Transverse colon (tissue), 4 donors: ENCODE data around the gene BCOR. TPM values are rescaled to one million over a fixed set of nuclear protein-coding genes. Genes with fewer than 3 reads are reported as not detected.

Source experiments
- DNase-seq: peaks from one replicate; pipeline ENCODE4 v3.0.0-alpha.2; 2019
- H3K27ac ChIP-seq, 4 donors: fragments of 200-600 bp; sonication (generic); 2 replicates each; pipeline ENCODE4 v1.5.1; 2016 to 2018; ENCODE audit warnings: inconsistent platforms in 4 of 4
- H3K27me3 ChIP-seq: fragments of 200-600 bp; sonication (generic); 2 replicates; pipeline ENCODE4 v1.5.1; 2017; ENCODE audit warnings: inconsistent platforms
- H3K36me3 ChIP-seq, 4 donors: fragments of 200-600 bp; sonication (generic); 2 replicates each; pipeline ENCODE4 v1.5.1; 2017 to 2019; ENCODE audit warnings: inconsistent platforms in 4 of 4
- H3K4me1 ChIP-seq, 4 donors: fragments of 200-600 bp; sonication (generic); 2 replicates each; pipeline ENCODE4 v1.5.1; 2017 to 2020; ENCODE audit warnings: inconsistent platforms in 4 of 4
- H3K4me3 ChIP-seq, 4 donors: fragments of 200-600 bp; sonication (generic); 1 replicate in 1 of 4; 2 replicates in 3 of 4; pipeline versions ENCODE4 v1.5.1 to v1.6.1; 2017 to 2019; ENCODE audit warnings: inconsistent platforms in 4 of 4
- H3K9me3 ChIP-seq, 2 donors: fragments of 200-600 bp; sonication (generic); 2 replicates each; pipeline ENCODE4 v1.5.1; 2017 to 2019; ENCODE audit warnings: inconsistent platforms in 2 of 2
- EP300 ChIP-seq: sonication (generic); formaldehyde crosslinking; IDR thresholded peaks from one replicate; pipeline ENCODE4 v1.6.1; 2017; ENCODE audit warnings: antibody characterized with exemption, low read depth
- POLR2A ChIP-seq: fragments of 450-650 bp; IDR thresholded peaks from one replicate; pipeline ENCODE4 v1.6.1; 2016; ENCODE audit warnings: antibody characterized with exemption, mild to moderate bottlenecking, moderate library complexity
- POLR2AphosphoS5 ChIP-seq, 3 donors: sonication (generic); formaldehyde crosslinking; IDR thresholded peaks; one replicate each; pipeline ENCODE4 v1.6.1; 2016; ENCODE audit warnings: antibody characterized with exemption in 3 of 3
- WGBS, 2 donors: methylation state at CpG; one replicate each; pipeline ENCODE4 v1.1.5; 2018; ENCODE audit warnings: low coverage in 1 of 2; 5-methylcytosine and 5-hydroxymethylcytosine counted together
- in situ Hi-C, 4 donors: fragments of 200-750 bp; cut with MboI; loops; one replicate each; pipeline versions ENCODE4 v1.15.0 to v1.15.1; 2017; ENCODE audit warnings: low sequenced_read_pairs in 3 of 4, low pct_ligation_motif_present in 1 of 4, low pct_unique_long_range_greater_than_20kb in 1 of 4
- intact Hi-C: fragments of 100-400 bp; cut with DNase I; formaldehyde crosslinking; loops from one replicate; pipeline ENCODE4 v1.15.1; 2023; ENCODE audit warnings: low total_unique reads
- total RNA-seq, 4 donors: library from RNA; depleted of rRNA; stranded (reverse); fragments of >200 nt; gene quantifications; one replicate each; pipeline ENCODE4 v1.1.0, GENCODE V29; 2016
- TF ChIP-seq, protein P1 (sequence below), 5 experiments: fragments of 200-600 bp in 3 of 5; fragments of 450-650 bp in 2 of 5; sonication (generic) in 3 of 5; IDR thresholded peaks; 1 replicate in 2 of 5; 2 replicates in 3 of 5; pipeline ENCODE4 v1.5.1; 2016 to 2017; ENCODE audit warnings: antibody characterized with exemption in 5 of 5, inconsistent platforms in 3 of 5, mild to moderate bottlenecking in 2 of 5, moderate library complexity in 1 of 5

BCOR gene
- total RNA-seq, 4 donors from 2014 or later: 17.9 to 27.8 (median 20.4) TPM

DNA sequence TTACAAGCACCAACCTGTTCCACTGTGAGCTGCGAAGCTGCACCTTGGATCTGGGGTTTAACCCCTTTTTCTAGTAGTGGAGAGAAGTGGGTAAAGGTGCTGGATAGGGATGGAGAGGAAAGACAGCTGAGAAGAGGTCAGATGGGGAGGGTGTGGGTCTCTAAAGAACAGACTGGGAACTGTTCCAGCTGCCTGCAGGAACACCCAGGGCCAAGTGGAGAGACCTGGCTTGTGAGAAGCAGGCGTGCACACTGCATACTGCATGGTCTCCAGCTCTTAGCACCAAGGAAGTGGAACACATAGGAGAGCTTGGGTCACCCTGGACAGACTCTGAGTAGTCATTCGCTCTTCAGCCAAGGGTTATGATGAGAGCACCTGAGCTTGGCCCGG lies 16.1 kb downstream of the BCOR start:
- Histone ChIP-seq H3K9me3 (no peaks in the 10 kb centered on the region), H3K4me1 (peaks cover 16 to 55% (median 39%) of the 10 kb centered on the region in 4 donors), H3K36me3 (no peaks in the 10 kb centered on the region), H3K27me3 (no peaks in the 10 kb centered on the region), H3K27ac (no peak overlapping the region), H3K4me3 (no peak overlapping the region)
- in situ Hi-C loops (loop anchor here in 1 of 4 donors (10.0 kb wide), 1 partner anchor 47 kb away; no protein-coding TSS in a partner anchor), intact Hi-C loops (no loop called here)
- 50% methylated on average over 4 of the region's 4 CpGs; no CpG with 5 or more reads in 1 of the 2 donors for WGBS, 2 donors
- TF ChIP-seq POLR2AphosphoS5 (IDR thresholded peaks at IDR 0.05) (no peak), EP300 (no peak), POLR2A (no peak)
- TF ChIP-seq, protein P1, sequence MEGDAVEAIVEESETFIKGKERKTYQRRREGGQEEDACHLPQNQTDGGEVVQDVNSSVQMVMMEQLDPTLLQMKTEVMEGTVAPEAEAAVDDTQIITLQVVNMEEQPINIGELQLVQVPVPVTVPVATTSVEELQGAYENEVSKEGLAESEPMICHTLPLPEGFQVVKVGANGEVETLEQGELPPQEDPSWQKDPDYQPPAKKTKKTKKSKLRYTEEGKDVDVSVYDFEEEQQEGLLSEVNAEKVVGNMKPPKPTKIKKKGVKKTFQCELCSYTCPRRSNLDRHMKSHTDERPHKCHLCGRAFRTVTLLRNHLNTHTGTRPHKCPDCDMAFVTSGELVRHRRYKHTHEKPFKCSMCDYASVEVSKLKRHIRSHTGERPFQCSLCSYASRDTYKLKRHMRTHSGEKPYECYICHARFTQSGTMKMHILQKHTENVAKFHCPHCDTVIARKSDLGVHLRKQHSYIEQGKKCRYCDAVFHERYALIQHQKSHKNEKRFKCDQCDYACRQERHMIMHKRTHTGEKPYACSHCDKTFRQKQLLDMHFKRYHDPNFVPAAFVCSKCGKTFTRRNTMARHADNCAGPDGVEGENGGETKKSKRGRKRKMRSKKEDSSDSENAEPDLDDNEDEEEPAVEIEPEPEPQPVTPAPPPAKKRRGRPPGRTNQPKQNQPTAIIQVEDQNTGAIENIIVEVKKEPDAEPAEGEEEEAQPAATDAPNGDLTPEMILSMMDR (IDR thresholded peaks at IDR 0.05): no peak
- DNase-seq: no peak

DNA sequence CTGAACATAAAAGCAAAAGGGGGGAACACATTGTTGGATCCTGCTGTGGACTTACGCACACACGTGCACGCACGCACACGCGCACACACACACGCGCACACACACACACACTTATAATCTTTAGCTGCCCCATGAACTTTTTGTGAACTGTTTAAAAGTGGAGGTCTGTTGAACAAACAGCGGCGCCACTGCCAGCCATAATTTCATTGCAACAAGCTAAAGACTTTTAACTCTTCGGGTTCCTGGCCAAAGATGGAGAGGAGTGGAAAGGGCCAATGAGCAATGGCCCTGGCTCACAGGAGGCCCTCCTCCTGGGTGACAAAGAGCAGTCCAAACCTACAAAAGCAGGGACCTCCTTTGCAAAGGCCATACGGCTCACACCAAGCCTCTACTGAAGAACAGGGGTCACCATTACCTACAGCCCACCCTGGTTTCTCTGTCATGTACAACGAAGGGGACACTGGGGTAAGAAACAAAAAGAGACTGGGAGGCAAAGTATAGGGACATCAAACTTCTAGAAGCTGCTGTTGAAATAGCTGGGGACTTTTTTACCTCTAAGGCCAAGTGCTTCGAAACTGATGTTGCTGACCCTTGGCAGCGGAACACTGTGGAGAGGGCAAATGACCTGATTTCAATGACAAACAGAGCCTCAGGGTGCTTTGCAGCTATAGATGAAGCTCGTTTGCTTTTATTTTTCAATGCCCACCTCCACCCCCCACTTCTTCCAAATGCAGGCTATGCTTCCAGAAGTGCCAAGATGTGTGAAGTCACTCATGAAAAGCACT lies 16.7 kb downstream of the BCOR start:
- Histone ChIP-seq H3K4me1 (peaks cover 16 to 51% (median 37%) of the 10 kb centered on the region in 4 donors), H3K9me3 (no peaks in the 10 kb centered on the region), H3K27me3 (no peaks in the 10 kb centered on the region), H3K36me3 (no peaks in the 10 kb centered on the region), H3K27ac (no peak overlapping the region), H3K4me3 (no peak overlapping the region)
- TF ChIP-seq POLR2AphosphoS5 (IDR thresholded peaks at IDR 0.05) (no peak), EP300 (no peak), POLR2A (no peak)
- TF ChIP-seq, protein P1 (IDR thresholded peaks at IDR 0.05): no peak
- in situ Hi-C loops (loop anchor here in 1 of 4 donors (10.0 kb wide), 1 partner anchor 46 kb away; no protein-coding TSS in a partner anchor), intact Hi-C loops (no loop called here)
- no peak for DNase-seq
- 17 to 68% methylated on average over 2 to 16 of the region's 16 CpGs for WGBS, 2 donors

DNA sequence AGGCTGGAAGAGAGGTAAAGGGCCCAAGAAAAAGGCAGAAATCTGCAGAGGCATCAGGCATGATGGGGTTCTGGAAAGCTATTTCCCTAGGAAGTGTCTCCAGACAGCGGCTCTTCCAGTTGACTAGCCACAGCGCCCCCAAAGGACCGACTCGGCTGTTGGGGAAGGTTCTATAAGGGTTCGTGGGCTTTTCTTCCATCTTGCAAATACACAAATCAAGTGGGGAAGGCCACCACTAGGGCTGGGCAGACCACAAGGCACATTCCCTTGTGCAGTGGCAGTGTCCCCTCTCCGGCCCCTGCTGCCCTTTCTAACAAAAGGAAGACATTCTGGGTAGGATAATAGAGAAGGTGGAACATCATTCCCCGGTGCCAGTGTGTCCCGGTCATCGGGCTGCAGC lies 18.2 kb downstream of the BCOR start:
- 81% methylated on average over 9 of the region's 9 CpGs; no CpG with 5 or more reads in 1 of the 2 donors for WGBS, 2 donors
- in situ Hi-C loops (no loop called here), intact Hi-C loops (no loop called here)
- Histone ChIP-seq H3K36me3 (no peaks in the 10 kb centered on the region), H3K27me3 (no peaks in the 10 kb centered on the region), H3K4me1 (peaks cover 10 to 36% (median 24%) of the 10 kb centered on the region in 4 donors), H3K4me3 (no peak overlapping the region), H3K9me3 (no peaks in the 10 kb centered on the region), H3K27ac (no peak overlapping the region)
- TF ChIP-seq POLR2A (no peak), POLR2AphosphoS5 (IDR thresholded peaks at IDR 0.05) (no peak), EP300 (no peak)
- TF ChIP-seq, protein P1 (IDR thresholded peaks at IDR 0.05): no peak
- DNase-seq: no peak

DNA sequence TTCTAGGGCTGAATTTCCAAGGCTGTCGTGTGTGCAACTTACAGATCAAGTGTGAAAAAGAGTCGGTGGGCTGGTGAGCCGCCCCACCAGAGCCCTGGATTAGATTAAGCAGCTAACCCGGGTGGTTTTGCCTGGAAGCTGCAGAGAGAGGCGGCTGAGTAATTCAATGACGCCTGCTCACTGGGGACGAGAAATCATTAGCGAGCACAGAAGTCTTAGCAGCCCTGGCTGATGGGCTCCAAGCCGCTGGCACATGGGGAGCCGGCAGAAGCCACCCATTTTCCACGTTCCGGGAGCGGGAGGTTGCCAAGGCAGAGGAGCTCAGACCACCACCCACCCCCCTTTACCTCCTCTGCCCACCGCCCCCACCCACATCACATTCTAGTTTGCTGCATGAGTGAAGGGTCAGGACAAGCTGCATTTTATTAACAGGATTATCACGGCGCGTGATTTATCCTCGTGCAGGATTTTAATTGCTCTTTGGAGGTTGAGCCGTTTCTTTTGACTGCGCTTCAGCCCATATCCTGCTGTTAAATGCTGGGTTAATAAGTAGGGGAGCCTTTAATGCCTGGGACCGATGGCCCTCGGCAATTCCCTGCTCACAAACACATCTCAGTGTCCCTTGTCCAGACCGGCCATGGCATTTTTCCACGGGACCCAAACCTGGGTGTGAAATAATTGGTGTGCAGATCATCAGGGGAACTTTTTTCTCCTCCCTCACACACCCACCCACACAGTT lies 19.1 kb downstream of the BCOR start:
- TF ChIP-seq, protein P1 (IDR thresholded peaks at IDR 0.05): no peak
- TF ChIP-seq EP300: no peak
- TF ChIP-seq POLR2A: no peak
- TF ChIP-seq POLR2AphosphoS5 (IDR thresholded peaks at IDR 0.05): no peak
- H3K36me3 ChIP-seq: no peaks in the 10 kb centered on the region
- no peak overlapping the region for H3K4me3 ChIP-seq
- WGBS, 2 donors: 71% methylated on average over 24 of the region's 24 CpGs; no CpG with 5 or more reads in 1 of the 2 donors
- H3K4me1 ChIP-seq: peaks cover 6 to 27% (median 15%) of the 10 kb centered on the region in 4 donors
- no peaks in the 10 kb centered on the region for H3K9me3 ChIP-seq
- H3K27ac ChIP-seq: no peak overlapping the region
- no peak for DNase-seq
- intact Hi-C loops (no loop called here), in situ Hi-C loops (no loop called here)
- no peaks in the 10 kb centered on the region for H3K27me3 ChIP-seq
